Gastrocnemius medialis (tissue), 4 donors: ENCODE results near the gene IQCE. TPM values are rescaled to one million over a fixed set of nuclear protein-coding genes. Genes with fewer than 3 reads are reported as not detected.

ENCODE experiments used
- ATAC-seq, 2 donors: fragments of 150-250 bp; one replicate each; pipeline ENCODE4 v1.9.1; 2016
- DNase-seq, 2 donors: peaks; one replicate each; pipeline ENCODE4 v3.0.0-alpha.2; 2019
- H3K27ac ChIP-seq, 4 donors: fragments of 200-600 bp; sonication (generic); 1 replicate in 1 of 4; 2 replicates in 3 of 4; pipeline ENCODE4 v1.5.1; 2016 to 2018; ENCODE audit warnings: mild to moderate bottlenecking in 2 of 4, moderate library complexity in 1 of 4
- H3K27me3 ChIP-seq, 3 donors: fragments of 200-600 bp; sonication (generic) in 2 of 3; 1 replicate in 1 of 3; 2 replicates in 2 of 3; pipeline versions ENCODE4 v1.5.1 to v1.6.0; 2016 to 2019; ENCODE audit warnings: mild to moderate bottlenecking in 1 of 3, moderate library complexity in 1 of 3
- H3K36me3 ChIP-seq, 2 donors: fragments of 200-600 bp; sonication (generic) in 1 of 2; one replicate each; pipeline ENCODE4 v1.5.1; 2017 to 2018
- H3K4me1 ChIP-seq, 2 donors: fragments of 200-600 bp; sonication (generic) in 1 of 2; one replicate each; pipeline ENCODE4 v1.5.1; 2016 to 2017; ENCODE audit warnings: mild to moderate bottlenecking in 2 of 2
- H3K4me3 ChIP-seq, 4 donors: fragments of 200-600 bp; sonication (generic) in 3 of 4; 1 replicate in 1 of 4; 2 replicates in 3 of 4; pipeline ENCODE4 v1.5.1; 2016 to 2019; ENCODE audit warnings: mild to moderate bottlenecking in 2 of 4
- H3K9me3 ChIP-seq, 3 donors: fragments of 200-600 bp; sonication (generic) in 2 of 3; 1 replicate in 1 of 3; 2 replicates in 2 of 3; pipeline ENCODE4 v1.5.1; 2016 to 2019
- CTCF ChIP-seq, 5 experiments: fragments of 450-650 bp in 3 of 5; fragments of 200-600 bp in 2 of 5; sonication (generic) in 2 of 5; IDR thresholded peaks in 4 of 5; conservative IDR thresholded peaks in 1 of 5; 1 replicate in 4 of 5; 2 replicates in 1 of 5; pipeline ENCODE4 v1.5.1; 2016 to 2019; ENCODE audit warnings: antibody characterized with exemption in 5 of 5, mild to moderate bottlenecking in 3 of 5, moderate library complexity in 3 of 5
- POLR2A ChIP-seq, 2 donors: fragments of 450-650 bp; IDR thresholded peaks; one replicate each; pipeline ENCODE4 v1.6.1; 2017; ENCODE audit warnings: antibody characterized with exemption in 2 of 2, mild to moderate bottlenecking in 2 of 2, moderate library complexity in 2 of 2
- in situ Hi-C, 4 donors: fragments of 200-750 bp; cut with MboI; loops; one replicate each; pipeline versions ENCODE4 v1.15.0 to v1.8.0; 2017; ENCODE audit warnings: low sequenced_read_pairs in 4 of 4
- intact Hi-C: fragments of 100-400 bp; cut with DNase I; formaldehyde crosslinking; loops from one replicate; pipeline ENCODE4 v1.15.1; 2023; ENCODE audit warnings: low total_unique reads
- total RNA-seq, 4 donors: library from RNA; depleted of rRNA; stranded (reverse); fragments of >200 nt; gene quantifications; one replicate each; pipeline versions ENCODE4 v1.1.0 to v1.2.3, GENCODE V29; 2016

IQCE gene
- total RNA-seq, 4 donors from 2014 or later = 6.3 to 11.5 (median 8.8) TPM

GRCh38 chr7:2628130-2628482 lies 69.3 kb downstream of the IQCE start:
- H3K4me1 ChIP-seq = peaks cover 24 to 29% of the 10 kb centered on the region in 2 donors
- no peak for TF ChIP-seq POLR2A (IDR thresholded peaks at IDR 0.05)
- no peak for TF ChIP-seq CTCF (IDR thresholded peaks at IDR 0.05 in 4 of 5, conservative IDR thresholded peaks at IDR 0.05 in 1 of 5)
- DNase-seq = no peak

GRCh38 chr7:2628891-2629290 lies 70.1 kb downstream of the IQCE start:
- intact Hi-C loops = loop anchor here (1.0 kb wide), 1 partner anchor 15 kb away; no protein-coding TSS in a partner anchor
- Histone ChIP-seq H3K27me3 (no peaks in the 10 kb centered on the region), H3K4me1 (peaks cover 31 to 37% of the 10 kb centered on the region in 2 donors), H3K27ac (no peak overlapping the region), H3K9me3 (no peaks in the 10 kb centered on the region), H3K36me3 (no peaks in the 10 kb centered on the region), H3K4me3 (no peak overlapping the region)
- DNase-seq = no peak
- in situ Hi-C loops = no loop called here
- no peak for ATAC-seq
- TF ChIP-seq POLR2A (IDR thresholded peaks at IDR 0.05) = no peak
- TF ChIP-seq CTCF (IDR thresholded peaks at IDR 0.05 in 4 of 5, conservative IDR thresholded peaks at IDR 0.05 in 1 of 5) = no peak

More at GRCh38 chr7:2628130-2628482, 69.3 kb downstream of the IQCE start:
- H3K4me3 ChIP-seq = no peak overlapping the region
- intact Hi-C loops (no loop called here), in situ Hi-C loops (no loop called here)
- H3K36me3 ChIP-seq = no peaks in the 10 kb centered on the region
- no peak overlapping the region for H3K27ac ChIP-seq
- H3K27me3 ChIP-seq = no peaks in the 10 kb centered on the region
- no peaks in the 10 kb centered on the region for H3K9me3 ChIP-seq
- no peak for ATAC-seq

GRCh38 chr7:2629746-2630681 lies 71.2 kb downstream of the IQCE start:
- intact Hi-C loops = loop anchor here (1.0 to 2.0 kb wide), 2 partner anchors 16 to 71 kb away; partner anchors contain the start of gene IQCE
- peak; percentile 6 to 25 for ATAC-seq

GRCh38 chr7:2631946-2632732 lies 73.4 kb downstream of the IQCE start, which contains the start of gene TTYH3:
TTYH3 (plus strand) TSS chr7:2631986; CDS start chr7:2632156, 170 bp downstream.
- no peaks in the 10 kb centered on the region for H3K36me3 ChIP-seq
- no peaks in the 10 kb centered on the region for H3K27me3 ChIP-seq
- ATAC-seq (peak; percentile 20 to 28), DNase-seq (no peak)
- peaks cover 31 to 43% of the 10 kb centered on the region in 2 donors for H3K4me1 ChIP-seq
- intact Hi-C loops (loop anchor here (2.0 kb wide), 1 partner anchor 73 kb away; the partner anchor contains the start of gene IQCE), in situ Hi-C loops (no loop called here)
- H3K27ac ChIP-seq = peak within 1 kb of the TSS; percentile 65 to 76 (median 71)
- H3K9me3 ChIP-seq = no peaks in the 10 kb centered on the region
- TF ChIP-seq CTCF (IDR thresholded peaks at IDR 0.05 in 4 of 5, conservative IDR thresholded peaks at IDR 0.05 in 1 of 5) = no peak
- TF ChIP-seq POLR2A (IDR thresholded peaks at IDR 0.05) = peak in 1 of 2 donors; percentile 58
- peak within 1 kb of the TSS; percentile 57 to 76 (median 68) for H3K4me3 ChIP-seq

More at GRCh38 chr7:2629746-2630681, 71.2 kb downstream of the IQCE start:
- Histone ChIP-seq H3K27me3 (no peaks in the 10 kb centered on the region), H3K27ac (peak overlapping the region; percentile 63 to 76 (median 64)), H3K36me3 (no peaks in the 10 kb centered on the region), H3K4me3 (no peak overlapping the region), H3K9me3 (no peaks in the 10 kb centered on the region), H3K4me1 (peaks cover 31 to 40% of the 10 kb centered on the region in 2 donors)
- peak in 1 of 2 donors; percentile 77 for DNase-seq
- TF ChIP-seq CTCF (IDR thresholded peaks at IDR 0.05 in 4 of 5, conservative IDR thresholded peaks at IDR 0.05 in 1 of 5) = no peak
- no peak for TF ChIP-seq POLR2A (IDR thresholded peaks at IDR 0.05)
- in situ Hi-C loops = no loop called here
